WTC11 (cell line): ENCODE measurements around the gene TOX2. TPM values are rescaled to one million over a fixed set of nuclear protein-coding genes. Genes with fewer than 3 reads are reported as not detected.

Experiments used
- ATAC-seq: fragments of 200-7000 bp; cut with Tn5 transposase; 2 replicates; pipeline ENCODE4 v1.10.0; 2021; ENCODE audit warnings: mild to moderate bottlenecking, moderate library complexity
- CTCF ChIA-PET: fragments of 300-600 bp; sonication (Branson Sonifier 250); formaldehyde crosslinking; loops from one replicate; lab custom pipeline; 2021; ENCODE audit warnings: antibody characterized with exemption; lab: Charles Lee
- POLR2A ChIA-PET: fragments of 350-600 bp; sonication (Branson Sonifier 250); formaldehyde crosslinking; loops from one replicate; lab custom pipeline; 2021; ENCODE audit warnings: antibody characterized with exemption; lab: Charles Lee
- DNase-seq: peaks from one replicate; pipeline ENCODE4 v3.0.0; 2021; ENCODE audit warnings: low spot score
- H3K27ac Mint-ChIP-seq: 2 replicates; pipeline ENCODE4 v1.8.0; 2021; ENCODE audit warnings: mixed read lengths
- H3K27me3 Mint-ChIP-seq: 2 replicates; pipeline ENCODE4 v1.8.0; 2021; ENCODE audit warnings: low read depth, mild to moderate bottlenecking, moderate library complexity, mixed read lengths
- H3K36me3 Mint-ChIP-seq: 2 replicates; pipeline ENCODE4 v1.8.0; 2021; ENCODE audit warnings: mixed read lengths
- H3K4me1 Mint-ChIP-seq: 2 replicates; pipeline ENCODE4 v1.8.0; 2022; ENCODE audit warnings: mixed read lengths
- H3K4me3 Mint-ChIP-seq: 2 replicates; pipeline ENCODE4 v1.8.0; 2021; ENCODE audit warnings: mild to moderate bottlenecking, moderate library complexity, mixed read lengths
- H3K9me3 Mint-ChIP-seq: 2 replicates; pipeline ENCODE4 v1.8.0; 2021; ENCODE audit warnings: mixed read lengths
- CBFB ChIP-seq: sonication (generic); formaldehyde crosslinking; IDR thresholded peaks from 2 replicates; pipeline ENCODE4 v1.8.1; 2022; ENCODE audit warnings: mild to moderate bottlenecking, low read depth, missing genetic modification reagents
- CREB1 ChIP-seq: sonication (generic); formaldehyde crosslinking; IDR thresholded peaks from 2 replicates; pipeline ENCODE4 v1.8.0; 2023; ENCODE audit warnings: mild to moderate bottlenecking, missing genetic modification reagents
- CREM ChIP-seq: sonication (generic); formaldehyde crosslinking; IDR thresholded peaks from 2 replicates; pipeline ENCODE4 v1.8.1; 2022; ENCODE audit warnings: mild to moderate bottlenecking, missing genetic modification reagents, moderate library complexity
- GABPB1 ChIP-seq: sonication (generic); formaldehyde crosslinking; IDR thresholded peaks from 2 replicates; pipeline ENCODE4 v1.8.1; 2023; ENCODE audit warnings: mild to moderate bottlenecking, missing genetic modification reagents
- HMGA2 ChIP-seq: fragments of 250-450 bp; sonication (Bioruptor Pico); IDR thresholded peaks from 2 replicates; pipeline ENCODE4 v1.4.0; 2021; ENCODE audit warnings: mild to moderate bottlenecking, moderate library complexity
- MXD4 ChIP-seq: fragments of 250-450 bp; sonication (Bioruptor Pico); IDR thresholded peaks from 2 replicates; pipeline ENCODE4 v1.8.0; 2021; ENCODE audit warnings: mild to moderate bottlenecking, moderate library complexity, borderline replicate concordance
- MYBL2 ChIP-seq: sonication (generic); formaldehyde crosslinking; IDR thresholded peaks from 2 replicates; pipeline ENCODE4 v1.8.1; 2023; ENCODE audit warnings: mild to moderate bottlenecking, moderate library complexity, missing genetic modification reagents
- NR3C1 ChIP-seq: sonication (generic); formaldehyde crosslinking; conservative IDR thresholded peaks from 2 replicates; pipeline ENCODE4 v1.8.1; 2023; ENCODE audit warnings: low read depth, mild to moderate bottlenecking, missing genetic modification reagents
- RELA ChIP-seq: sonication (generic); formaldehyde crosslinking; IDR thresholded peaks from 2 replicates; pipeline ENCODE4 v1.8.1; 2022; ENCODE audit warnings: missing genetic modification reagents, mild to moderate bottlenecking, borderline replicate concordance
- SMAD3 ChIP-seq: sonication (generic); formaldehyde crosslinking; IDR thresholded peaks from 2 replicates; pipeline ENCODE4 v1.8.0; 2022; ENCODE audit warnings: missing genetic modification reagents, mild to moderate bottlenecking, borderline replicate concordance
- SMAD4 ChIP-seq: sonication (generic); formaldehyde crosslinking; IDR thresholded peaks from 2 replicates; pipeline ENCODE4 v1.8.0; 2022; ENCODE audit warnings: mild to moderate bottlenecking, missing genetic modification reagents
- TEAD4 ChIP-seq: sonication (generic); formaldehyde crosslinking; IDR thresholded peaks from 2 replicates; pipeline ENCODE4 v1.8.0; 2022; ENCODE audit warnings: mild to moderate bottlenecking, missing genetic modification reagents
- ZNF121 ChIP-seq: sonication (generic); formaldehyde crosslinking; IDR thresholded peaks from 2 replicates; pipeline ENCODE4 v1.8.0; 2023; ENCODE audit warnings: missing genetic modification reagents
- ZNF317 ChIP-seq: sonication (generic); formaldehyde crosslinking; IDR thresholded peaks from 2 replicates; pipeline ENCODE4 v1.8.1; 2023; ENCODE audit warnings: low read depth, mild to moderate bottlenecking, moderate library complexity, missing genetic modification reagents, borderline replicate concordance
- ZNF396 ChIP-seq: fragments of 250-450 bp; sonication (Bioruptor Pico); IDR thresholded peaks from 2 replicates; pipeline ENCODE4 v1.8.0; 2021; ENCODE audit warnings: mild to moderate bottlenecking, moderate library complexity, borderline replicate concordance
- total RNA-seq: library from RNA; stranded (reverse); gene quantifications from 3 replicates; pipeline ENCODE4 v1.2.3, GENCODE V29; 2021
- TF ChIP-seq, protein P1 (sequence below): fragments of 250-450 bp; sonication (Bioruptor Pico); IDR thresholded peaks from 2 replicates; pipeline ENCODE4 v1.8.0; 2021; ENCODE audit warnings: mild to moderate bottlenecking
- TF ChIP-seq, protein P2 (sequence below): sonication (generic); formaldehyde crosslinking; IDR thresholded peaks from 2 replicates; pipeline ENCODE4 v1.8.0; 2022; ENCODE audit warnings: mild to moderate bottlenecking, missing genetic modification reagents
- TF ChIP-seq, protein P3 (sequence below): sonication (generic); formaldehyde crosslinking; IDR thresholded peaks from 2 replicates; pipeline ENCODE4 v1.8.0; 2023; ENCODE audit warnings: missing genetic modification reagents, mild to moderate bottlenecking, borderline replicate concordance
- TF ChIP-seq, protein P4 (sequence below): sonication (generic); formaldehyde crosslinking; IDR thresholded peaks from 2 replicates; pipeline ENCODE4 v1.8.1; 2022; ENCODE audit warnings: low read depth, missing genetic modification reagents, borderline replicate concordance
- TF ChIP-seq, protein P5 (sequence below): fragments of 250-450 bp; sonication (Bioruptor Pico); IDR thresholded peaks from 2 replicates; pipeline ENCODE4 v2.1.2; 2022; ENCODE audit warnings: mild to moderate bottlenecking, moderate library complexity

Gene TOX2
- total RNA-seq, 1 experiment from 2014 or later = 3.4 TPM

DNA sequence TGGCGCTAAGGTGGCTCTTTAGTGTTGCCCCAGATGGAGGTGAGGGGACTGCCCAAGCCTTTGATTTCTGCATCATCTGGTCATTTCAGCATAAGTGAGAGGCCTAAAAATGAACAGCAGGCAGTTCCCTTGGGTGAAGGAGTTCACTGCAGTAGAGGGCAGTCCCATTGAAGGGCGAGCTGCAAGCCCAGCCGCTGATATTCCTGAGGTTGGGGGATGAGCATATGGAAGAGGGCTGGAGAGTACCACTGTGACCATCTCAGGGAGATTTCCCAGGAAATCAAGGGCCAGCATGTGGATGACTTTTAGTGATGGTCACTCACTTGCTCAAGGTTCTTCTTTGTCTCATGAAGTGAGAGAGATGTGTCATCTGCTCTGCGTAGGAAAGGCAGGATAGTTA is 9.3 kb downstream of the TOX2 start (continued):
- TF ChIP-seq, protein P1, sequence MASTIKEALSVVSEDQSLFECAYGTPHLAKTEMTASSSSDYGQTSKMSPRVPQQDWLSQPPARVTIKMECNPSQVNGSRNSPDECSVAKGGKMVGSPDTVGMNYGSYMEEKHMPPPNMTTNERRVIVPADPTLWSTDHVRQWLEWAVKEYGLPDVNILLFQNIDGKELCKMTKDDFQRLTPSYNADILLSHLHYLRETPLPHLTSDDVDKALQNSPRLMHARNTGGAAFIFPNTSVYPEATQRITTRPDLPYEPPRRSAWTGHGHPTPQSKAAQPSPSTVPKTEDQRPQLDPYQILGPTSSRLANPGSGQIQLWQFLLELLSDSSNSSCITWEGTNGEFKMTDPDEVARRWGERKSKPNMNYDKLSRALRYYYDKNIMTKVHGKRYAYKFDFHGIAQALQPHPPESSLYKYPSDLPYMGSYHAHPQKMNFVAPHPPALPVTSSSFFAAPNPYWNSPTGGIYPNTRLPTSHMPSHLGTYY (CRISPR knock-in tag) = no peak
- TF ChIP-seq GABPB1 (CRISPR knock-in tag) = no peak
- TF ChIP-seq MYBL2 = no peak
- TF ChIP-seq RELA = no peak
- TF ChIP-seq, protein P2, sequence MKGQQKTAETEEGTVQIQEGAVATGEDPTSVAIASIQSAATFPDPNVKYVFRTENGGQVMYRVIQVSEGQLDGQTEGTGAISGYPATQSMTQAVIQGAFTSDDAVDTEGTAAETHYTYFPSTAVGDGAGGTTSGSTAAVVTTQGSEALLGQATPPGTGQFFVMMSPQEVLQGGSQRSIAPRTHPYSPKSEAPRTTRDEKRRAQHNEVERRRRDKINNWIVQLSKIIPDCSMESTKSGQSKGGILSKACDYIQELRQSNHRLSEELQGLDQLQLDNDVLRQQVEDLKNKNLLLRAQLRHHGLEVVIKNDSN (CRISPR knock-in tag) = no peak
- TF ChIP-seq TEAD4 (CRISPR knock-in tag) = no peak
- TF ChIP-seq HMGA2 = no peak
- TF ChIP-seq CREB1 (CRISPR knock-in tag) = no peak

DNA sequence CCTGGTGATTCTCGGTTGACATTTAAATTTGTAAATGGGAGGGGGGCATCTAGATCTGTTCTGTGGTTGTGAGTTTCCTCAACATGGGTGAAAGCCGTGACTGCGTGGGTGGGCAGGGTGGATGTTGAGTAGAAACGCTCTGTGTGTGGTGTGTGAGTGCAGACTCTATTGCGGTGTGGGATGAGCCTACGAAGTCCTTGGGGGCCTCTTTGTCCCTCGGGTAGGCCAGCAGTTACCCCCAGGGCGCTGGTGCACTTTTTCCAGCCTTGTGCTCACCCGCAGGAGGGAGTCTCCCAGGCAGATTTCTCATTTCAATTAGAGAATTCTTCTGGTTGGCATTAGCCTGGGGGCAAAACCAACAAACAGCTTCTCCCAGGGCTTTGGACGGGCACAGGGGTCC is 10.6 kb downstream of the TOX2 start:
- H3K4me3 Mint-ChIP-seq = no peak overlapping the region
- H3K9me3 Mint-ChIP-seq = no peaks in the 10 kb centered on the region
- CTCF ChIA-PET = interaction anchor here (0.5 to 1.4 kb wide), 6 partner anchors 31 to 1119 kb away, joined by 3 to 5 read pairs (median 4); no protein-coding TSS in a partner anchor
- no peak for TF ChIP-seq ZNF121 (CRISPR knock-in tag)
- TF ChIP-seq, protein P3, sequence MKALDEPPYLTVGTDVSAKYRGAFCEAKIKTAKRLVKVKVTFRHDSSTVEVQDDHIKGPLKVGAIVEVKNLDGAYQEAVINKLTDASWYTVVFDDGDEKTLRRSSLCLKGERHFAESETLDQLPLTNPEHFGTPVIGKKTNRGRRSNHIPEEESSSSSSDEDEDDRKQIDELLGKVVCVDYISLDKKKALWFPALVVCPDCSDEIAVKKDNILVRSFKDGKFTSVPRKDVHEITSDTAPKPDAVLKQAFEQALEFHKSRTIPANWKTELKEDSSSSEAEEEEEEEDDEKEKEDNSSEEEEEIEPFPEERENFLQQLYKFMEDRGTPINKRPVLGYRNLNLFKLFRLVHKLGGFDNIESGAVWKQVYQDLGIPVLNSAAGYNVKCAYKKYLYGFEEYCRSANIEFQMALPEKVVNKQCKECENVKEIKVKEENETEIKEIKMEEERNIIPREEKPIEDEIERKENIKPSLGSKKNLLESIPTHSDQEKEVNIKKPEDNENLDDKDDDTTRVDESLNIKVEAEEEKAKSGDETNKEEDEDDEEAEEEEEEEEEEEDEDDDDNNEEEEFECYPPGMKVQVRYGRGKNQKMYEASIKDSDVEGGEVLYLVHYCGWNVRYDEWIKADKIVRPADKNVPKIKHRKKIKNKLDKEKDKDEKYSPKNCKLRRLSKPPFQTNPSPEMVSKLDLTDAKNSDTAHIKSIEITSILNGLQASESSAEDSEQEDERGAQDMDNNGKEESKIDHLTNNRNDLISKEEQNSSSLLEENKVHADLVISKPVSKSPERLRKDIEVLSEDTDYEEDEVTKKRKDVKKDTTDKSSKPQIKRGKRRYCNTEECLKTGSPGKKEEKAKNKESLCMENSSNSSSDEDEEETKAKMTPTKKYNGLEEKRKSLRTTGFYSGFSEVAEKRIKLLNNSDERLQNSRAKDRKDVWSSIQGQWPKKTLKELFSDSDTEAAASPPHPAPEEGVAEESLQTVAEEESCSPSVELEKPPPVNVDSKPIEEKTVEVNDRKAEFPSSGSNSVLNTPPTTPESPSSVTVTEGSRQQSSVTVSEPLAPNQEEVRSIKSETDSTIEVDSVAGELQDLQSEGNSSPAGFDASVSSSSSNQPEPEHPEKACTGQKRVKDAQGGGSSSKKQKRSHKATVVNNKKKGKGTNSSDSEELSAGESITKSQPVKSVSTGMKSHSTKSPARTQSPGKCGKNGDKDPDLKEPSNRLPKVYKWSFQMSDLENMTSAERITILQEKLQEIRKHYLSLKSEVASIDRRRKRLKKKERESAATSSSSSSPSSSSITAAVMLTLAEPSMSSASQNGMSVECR (CRISPR knock-in tag) = no peak
- TF ChIP-seq, all 79 proteins: peak for 0
- POLR2A ChIA-PET = no interaction called here
- Mint-ChIP-seq H3K36me3 (no peaks in the 10 kb centered on the region), H3K27ac (no peak overlapping the region), H3K4me1 (peaks cover 16% of the 10 kb centered on the region), H3K27me3 (no peaks in the 10 kb centered on the region; the same call in 1 of the 2 replicates)
- no peak for ATAC-seq
- no peak for DNase-seq

DNA sequence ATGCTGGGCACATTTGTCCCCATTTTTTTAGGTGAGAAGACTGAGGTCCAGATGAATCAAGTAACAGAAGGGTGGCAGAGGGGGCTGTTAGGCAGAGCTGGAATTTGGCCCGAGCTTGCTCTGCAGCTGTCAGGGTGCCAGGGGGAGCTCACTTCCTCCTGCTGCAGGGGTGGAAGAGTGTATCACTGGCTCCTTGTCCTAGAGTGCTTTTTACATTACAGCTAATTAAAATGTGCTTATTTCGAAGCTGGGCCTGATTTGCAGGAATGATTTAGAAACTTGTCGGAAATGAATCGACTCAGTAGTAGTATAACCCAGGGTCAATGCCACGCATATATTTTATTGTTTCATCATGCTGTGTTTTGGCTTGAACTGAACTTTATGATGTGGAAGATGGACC is 11.1 kb downstream of the TOX2 start:
- Mint-ChIP-seq H3K36me3 (no peaks in the 10 kb centered on the region), H3K27ac (no peak overlapping the region), H3K4me3 (no peak overlapping the region), H3K4me1 (peaks cover 16% of the 10 kb centered on the region), H3K27me3 (no peaks in the 10 kb centered on the region; the same call in 1 of the 2 replicates), H3K9me3 (no peaks in the 10 kb centered on the region)
- TF ChIP-seq CREM (CRISPR knock-in tag) (no peak), ZNF396 (no peak), CBFB (CRISPR knock-in tag) (no peak), SMAD4 (no peak), MXD4 (CRISPR knock-in tag) (no peak), SMAD3 (CRISPR knock-in tag) (no peak), NR3C1 (CRISPR knock-in tag) (no peak), ZNF317 (CRISPR knock-in tag) (no peak)
- TF ChIP-seq, protein P4, sequence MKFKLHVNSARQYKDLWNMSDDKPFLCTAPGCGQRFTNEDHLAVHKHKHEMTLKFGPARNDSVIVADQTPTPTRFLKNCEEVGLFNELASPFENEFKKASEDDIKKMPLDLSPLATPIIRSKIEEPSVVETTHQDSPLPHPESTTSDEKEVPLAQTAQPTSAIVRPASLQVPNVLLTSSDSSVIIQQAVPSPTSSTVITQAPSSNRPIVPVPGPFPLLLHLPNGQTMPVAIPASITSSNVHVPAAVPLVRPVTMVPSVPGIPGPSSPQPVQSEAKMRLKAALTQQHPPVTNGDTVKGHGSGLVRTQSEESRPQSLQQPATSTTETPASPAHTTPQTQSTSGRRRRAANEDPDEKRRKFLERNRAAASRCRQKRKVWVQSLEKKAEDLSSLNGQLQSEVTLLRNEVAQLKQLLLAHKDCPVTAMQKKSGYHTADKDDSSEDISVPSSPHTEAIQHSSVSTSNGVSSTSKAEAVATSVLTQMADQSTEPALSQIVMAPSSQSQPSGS (CRISPR knock-in tag) = no peak
- TF ChIP-seq, protein P5, sequence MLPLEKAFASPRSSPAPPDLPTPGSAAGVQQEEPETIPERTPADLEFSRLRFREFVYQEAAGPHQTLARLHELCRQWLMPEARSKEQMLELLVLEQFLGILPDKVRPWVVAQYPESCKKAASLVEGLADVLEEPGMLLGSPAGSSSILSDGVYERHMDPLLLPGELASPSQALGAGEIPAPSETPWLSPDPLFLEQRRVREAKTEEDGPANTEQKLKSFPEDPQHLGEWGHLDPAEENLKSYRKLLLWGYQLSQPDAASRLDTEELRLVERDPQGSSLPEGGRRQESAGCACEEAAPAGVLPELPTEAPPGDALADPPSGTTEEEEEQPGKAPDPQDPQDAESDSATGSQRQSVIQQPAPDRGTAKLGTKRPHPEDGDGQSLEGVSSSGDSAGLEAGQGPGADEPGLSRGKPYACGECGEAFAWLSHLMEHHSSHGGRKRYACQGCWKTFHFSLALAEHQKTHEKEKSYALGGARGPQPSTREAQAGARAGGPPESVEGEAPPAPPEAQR = no peak
- TF ChIP-seq, protein P2 (CRISPR knock-in tag) = no peak
- ATAC-seq (peak; percentile 32; the same call in 1 of the 2 replicates), DNase-seq (no peak)
- POLR2A ChIA-PET = no interaction called here
- CTCF ChIA-PET = interaction anchor here (0.5 to 1.4 kb wide), 8 partner anchors 10 to 1119 kb away, joined by 3 to 5 read pairs (median 3); no protein-coding TSS in a partner anchor
